Cardiac septum (tissue), 1 donor: ENCODE measurements around the gene SPRR1B. TPM values are rescaled to one million over a fixed set of nuclear protein-coding genes. Genes with fewer than 3 reads are reported as not detected.
"Not testable (repeated sequence)": the region's sequence is repeated elsewhere in the genome, so short reads cannot be mapped to it uniquely, and the experiment has no call there.

Experiments
- DNase-seq: peaks from one replicate; pipeline ENCODE4 v3.0.0-alpha.2; 2020; ENCODE audit warnings: low spot score
- intact Hi-C: fragments of 100-400 bp; cut with DNase I; formaldehyde crosslinking; loops from one replicate; pipeline ENCODE4 v1.14.0; 2022
- total RNA-seq: library from RNA; stranded (reverse); fragmentation: NEBNext Ultra II Directional; extraction: Animal tissue kit (Norgen Biotek cat#: 25700); gene quantifications from one replicate; pipeline ENCODE4 v1.2.1, GENCODE V29; 2021
- donor health status: DM: no; HTN: no; CAD: no.

SPRR1B gene
- total RNA-seq, 1 donor from 2014 or later = not detected

GRCh38 chr1:153032677-153033308 lies 1.8 kb downstream of the SPRR1B start:
- intact Hi-C loops = no loop called here
- DNase-seq = no peak

GRCh38 chr1:153035211-153035610 lies 4.2 kb downstream of the SPRR1B start:
- DNase-seq = no peak
- intact Hi-C loops = no loop called here

DNA sequence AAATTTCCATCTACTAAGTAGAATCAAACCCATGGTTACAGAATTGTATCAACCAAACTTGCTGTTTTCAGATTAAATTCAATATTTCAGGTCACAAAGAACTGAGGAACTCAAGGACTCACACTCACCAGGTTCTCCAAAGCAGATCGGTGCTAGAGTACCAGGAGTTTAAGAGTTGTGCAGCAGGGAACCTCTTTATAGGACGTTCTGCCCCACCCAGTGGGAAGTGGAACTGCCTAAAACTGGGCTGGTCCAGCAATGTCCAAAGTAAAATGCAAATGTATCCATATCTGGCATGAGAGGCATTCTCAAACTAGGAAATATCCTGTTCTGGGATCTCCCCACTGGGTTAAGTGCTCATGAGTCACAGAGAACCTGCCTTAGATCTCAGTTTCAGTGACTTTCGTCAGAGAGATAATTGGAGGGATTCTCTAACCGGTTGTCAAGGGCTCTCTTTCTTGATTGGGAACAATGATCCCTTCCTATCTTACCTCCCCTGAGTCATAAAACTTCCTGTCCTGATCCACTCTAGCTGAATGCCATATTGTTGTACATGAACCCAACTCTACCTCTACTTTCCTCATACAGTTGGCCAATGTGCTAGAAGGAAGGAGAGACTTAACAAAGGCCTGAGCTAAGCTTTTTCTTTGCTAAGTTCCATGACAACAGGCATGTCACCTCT lies 10.1 kb downstream of the SPRR1B start, which contains the start of gene SPRR2D:
Gene SPRR2D (minus strand): TSS at position 171 of the 682 bp plus-strand sequence. CDS start 774 bp downstream, outside the sequence.
- DNase-seq = no peak
- intact Hi-C loops = no loop called here

DNA sequence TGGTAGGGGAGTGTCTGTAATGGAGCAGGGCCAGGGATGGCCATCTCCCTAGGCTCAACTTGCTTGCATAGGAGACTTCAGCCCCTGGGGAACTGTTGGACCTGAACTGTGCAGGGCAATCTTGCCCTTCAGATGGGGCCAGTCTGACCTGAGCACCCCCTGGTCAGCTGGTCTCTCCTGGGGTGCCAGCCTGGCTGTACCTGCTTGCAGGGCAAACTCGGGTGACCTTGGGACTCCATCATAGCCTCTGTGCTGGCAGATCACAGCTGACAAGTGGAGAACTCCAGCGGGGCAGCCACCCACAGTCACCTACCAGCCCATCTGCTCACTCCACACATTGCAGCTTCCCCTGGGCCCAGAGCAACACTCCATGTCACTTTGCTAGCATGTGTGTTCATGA lies 18.2 kb downstream of the SPRR1B start:
- DNase-seq = no peak
- intact Hi-C loops = no loop called here

DNA sequence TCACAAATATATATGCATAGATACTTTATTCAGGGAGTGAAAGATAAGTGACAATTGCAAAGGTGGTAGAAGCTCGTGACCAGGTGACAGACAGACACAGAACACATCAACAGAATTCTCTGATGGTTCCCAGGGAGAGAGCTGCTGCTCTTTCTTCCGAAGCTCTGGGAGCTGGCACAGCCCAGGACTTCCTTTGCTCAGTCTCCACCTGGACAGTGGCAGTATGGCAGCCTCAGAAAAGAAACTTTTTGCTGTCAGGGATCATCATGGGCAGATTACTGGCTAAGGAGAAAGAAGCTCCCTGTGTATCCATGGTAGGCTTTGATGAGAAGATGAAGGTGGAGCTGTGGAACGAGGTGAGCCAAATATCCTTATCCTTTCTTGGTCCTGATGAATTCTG lies 25.1 kb downstream of the SPRR1B start:
- DNase-seq, intact Hi-C loops: not testable (repeated sequence)

DNA sequence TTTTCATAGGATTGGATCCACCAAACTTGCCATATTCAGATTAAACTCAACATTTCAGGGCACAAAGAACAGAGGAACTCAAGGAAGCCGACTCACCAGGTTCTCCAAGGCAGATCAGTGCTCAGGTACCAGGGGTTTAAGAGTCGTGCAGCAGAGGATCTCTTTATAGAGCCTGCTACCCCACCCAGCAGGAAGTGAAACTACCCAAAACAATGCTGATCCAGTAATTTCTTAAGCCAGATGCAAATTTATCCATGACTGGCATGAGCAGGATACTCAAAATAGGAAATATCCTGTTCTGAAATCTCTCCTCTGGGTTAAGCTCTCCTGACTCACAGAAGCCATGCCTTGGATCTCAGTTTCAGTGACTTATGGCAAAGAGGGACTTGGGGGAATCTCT lies 26.4 kb downstream of the SPRR1B start, which contains the start of gene SPRR2A:
Gene SPRR2A (minus strand): TSS at position 138 of the 400 bp plus-strand sequence. CDS start 777 bp downstream, outside the sequence.
- intact Hi-C loops = no loop called here
- no peak for DNase-seq

GRCh38 chr1:153058154-153058553 lies 27.2 kb downstream of the SPRR1B start:
- intact Hi-C loops = no loop called here
- DNase-seq = no peak

GRCh38 chr1:153058826-153059784 lies 28.1 kb downstream of the SPRR1B start:
- intact Hi-C loops = no loop called here
- no peak for DNase-seq

DNA sequence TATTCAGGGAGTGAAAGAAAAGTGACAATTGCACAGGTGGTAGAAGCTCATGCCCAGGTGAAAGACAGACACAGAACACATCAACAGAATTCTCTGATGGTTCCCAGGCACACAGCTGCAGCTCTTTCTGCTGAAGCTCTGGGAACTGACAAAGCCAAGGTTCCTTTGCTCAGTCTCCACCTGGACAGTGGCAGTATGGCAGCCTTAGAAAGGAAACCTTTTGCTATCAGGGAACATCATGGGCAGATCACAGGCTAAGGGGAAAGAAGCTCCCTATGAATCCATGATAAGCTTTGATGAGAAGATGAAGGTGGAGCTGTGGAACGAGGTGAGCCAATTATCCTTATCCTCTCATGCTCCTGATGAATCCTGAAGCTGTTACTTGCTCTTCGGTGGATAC lies 39.2 kb downstream of the SPRR1B start:
- intact Hi-C loops = no loop called here

DNA sequence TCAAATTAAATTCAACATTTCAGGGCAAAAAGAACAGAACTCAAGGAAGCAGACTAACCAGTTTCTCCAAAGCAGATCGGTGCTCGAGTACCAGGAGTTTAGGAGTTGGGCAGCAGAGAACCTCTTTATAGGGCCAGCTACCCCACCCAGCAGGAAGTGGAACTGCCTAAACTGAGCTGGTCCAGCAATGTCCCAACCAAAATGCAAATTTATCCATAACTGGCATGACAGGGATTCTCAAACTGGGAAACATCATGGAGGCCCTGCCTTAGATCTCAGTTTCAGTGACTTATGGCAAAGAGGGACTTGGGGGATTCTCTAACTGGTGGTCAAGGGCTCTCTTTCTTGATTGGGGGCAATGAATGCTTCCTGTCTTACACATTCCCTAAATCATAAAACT lies 40.5 kb downstream of the SPRR1B start, which contains the start of gene SPRR2B:
Gene SPRR2B (minus strand): TSS at position 101 of the 400 bp plus-strand sequence. CDS start 772 bp downstream, outside the sequence.
- intact Hi-C loops = no loop called here

More for the DNA sequence above, 39.2 kb downstream of the SPRR1B start:
- no peak for DNase-seq

DNA sequence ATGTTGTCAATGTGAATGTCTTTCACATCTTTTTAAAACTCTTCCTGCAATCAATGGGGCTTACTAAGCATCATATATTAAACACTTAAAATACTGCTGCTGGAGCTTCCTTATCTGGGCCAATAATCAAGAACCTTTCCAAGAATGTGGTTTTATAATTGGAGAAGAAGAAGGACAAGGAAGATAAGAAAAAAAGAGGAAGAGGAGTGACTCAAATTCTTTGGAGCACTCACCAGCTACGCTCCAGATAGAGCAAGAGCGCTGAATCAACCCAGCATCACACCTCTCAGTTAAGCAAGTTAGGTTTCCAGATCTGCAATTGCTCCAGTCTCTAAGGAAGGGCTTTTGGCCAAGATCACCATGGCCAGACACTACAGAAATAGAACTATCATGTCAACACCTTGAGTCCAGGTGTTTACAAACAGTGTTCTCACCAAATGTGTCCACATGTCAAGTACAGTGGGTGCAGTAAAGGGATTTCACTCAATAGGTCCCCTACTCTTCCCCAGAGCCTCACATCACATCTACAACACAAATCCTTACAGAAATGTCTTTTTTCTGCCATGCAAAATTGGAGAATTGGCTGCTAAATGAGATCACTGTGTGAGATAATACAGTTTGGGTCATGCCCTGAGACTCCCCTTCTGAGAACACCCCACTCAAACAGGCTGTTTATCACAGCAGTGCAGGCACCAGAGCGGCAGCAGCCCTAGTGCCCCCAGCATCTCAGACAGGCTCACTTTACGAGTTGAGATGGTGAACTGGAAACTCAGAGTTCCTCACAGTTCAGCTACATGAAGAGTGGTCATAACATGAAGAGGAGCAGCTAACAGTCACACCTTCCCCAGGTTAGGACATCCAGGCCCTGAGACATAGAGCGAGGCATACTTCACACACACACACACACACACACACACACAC lies 42.1 kb downstream of the SPRR1B start:
- DNase-seq = no peak
- intact Hi-C loops = no loop called here

More for the DNA sequence above, 40.5 kb downstream of the SPRR1B start, which contains the start of gene SPRR2B:
- no peak for DNase-seq

- intact Hi-C loops = no loop called here
- DNase-seq = no peak
These were observed 50.7 kb downstream of the SPRR1B start for GRCh38 chr1:153081736-153082135.

Other genes with a start within 250 kb of the SPRR1B start
- not detected for gene LCE1E, start 244.9 kb upstream of the SPRR1B start, total RNA-seq
- gene LCE1D, start 234.5 kb upstream of the SPRR1B start, total RNA-seq = not detected
- gene LCE1C, start 224.6 kb upstream of the SPRR1B start, total RNA-seq = not detected
- gene LCE1B, start 219.2 kb upstream of the SPRR1B start, total RNA-seq = not detected
- not detected for gene LCE1A, start 203.7 kb upstream of the SPRR1B start, total RNA-seq
- not detected for gene LCE6A, start 188.3 kb upstream of the SPRR1B start, total RNA-seq
- not detected for gene LCE7A, start 171.2 kb upstream of the SPRR1B start, total RNA-seq
- not detected for gene SMCP, start 152.9 kb upstream of the SPRR1B start, total RNA-seq
- not detected for gene IVL, start 122.7 kb upstream of the SPRR1B start, total RNA-seq
- not detected for gene SPRR5, start 84.0 kb upstream of the SPRR1B start, total RNA-seq
- not detected for gene SPRR4, start 60.6 kb upstream of the SPRR1B start, total RNA-seq
- not detected for gene SPRR1A, start 47.1 kb upstream of the SPRR1B start, total RNA-seq
- not detected for gene SPRR3, start 29.5 kb upstream of the SPRR1B start, total RNA-seq
- gene SPRR2D, start 9.9 kb downstream of the SPRR1B start, total RNA-seq = not detected
- not detected for gene SPRR2A, start 26.3 kb downstream of the SPRR1B start, total RNA-seq
- gene SPRR2B, start 40.4 kb downstream of the SPRR1B start, total RNA-seq = not detected
- gene SPRR2E, start 63.3 kb downstream of the SPRR1B start, total RNA-seq = not detected
- gene SPRR2F, start 82.3 kb downstream of the SPRR1B start, total RNA-seq = not detected
- gene SPRR2G, start 119.7 kb downstream of the SPRR1B start, total RNA-seq = not detected
- not detected for gene LELP1, start 172.2 kb downstream of the SPRR1B start, total RNA-seq
- not detected for gene PRR9, start 186.4 kb downstream of the SPRR1B start, total RNA-seq
- not detected for gene LORICRIN, start 228.5 kb downstream of the SPRR1B start, total RNA-seq